NCI-H128 (cell line): Measurements from ENCODE around the gene RFWD3.
"Not testable (repeated sequence)": the region's sequence is repeated elsewhere in the genome, so short reads cannot be mapped to it uniquely, and the experiment has no call there.

ENCODE experiments used
- DNase-seq: peaks from one replicate; lab custom pipeline; 2025; ENCODE audit not compliant: unreplicated experiment; lab: John Stamatoyannopoulos, UW

Gene RFWD3

GRCh38 chr16:74667255-74667700 lies 601 bp upstream of the RFWD3 start:
- DNase-seq, result no peak

GRCh38 chr16:74666010-74666421 lies 661 bp downstream of the RFWD3 start:
- no peak for DNase-seq

- DNase-seq, result no peak
These were observed 5.6 kb downstream of the RFWD3 start for GRCh38 chr16:74661064-74661463.

- no peak for DNase-seq
These were observed 6.3 kb downstream of the RFWD3 start for GRCh38 chr16:74660383-74660782.

GRCh38 chr16:74659041-74659440 lies 7.6 kb downstream of the RFWD3 start:
- DNase-seq, result no peak

- no peak for DNase-seq
These were observed 8.6 kb downstream of the RFWD3 start for GRCh38 chr16:74657870-74658642.

- no peak for DNase-seq
These were observed 12.1 kb downstream of the RFWD3 start for GRCh38 chr16:74654536-74655050.

GRCh38 chr16:74652883-74653282 lies 13.8 kb downstream of the RFWD3 start:
- not testable (repeated sequence) for DNase-seq

GRCh38 chr16:74652249-74652648 lies 14.4 kb downstream of the RFWD3 start:
- DNase-seq, result no peak

GRCh38 chr16:74651841-74652240 lies 14.8 kb downstream of the RFWD3 start:
- DNase-seq, result no peak

- DNase-seq, result no peak
These were observed 15.6 kb downstream of the RFWD3 start for GRCh38 chr16:74650966-74651567.

- no peak for DNase-seq
These were observed 16.7 kb downstream of the RFWD3 start for GRCh38 chr16:74649839-74650504.

GRCh38 chr16:74641969-74642368 lies 24.7 kb downstream of the RFWD3 start:
- no peak for DNase-seq

GRCh38 chr16:74637742-74638453 lies 28.8 kb downstream of the RFWD3 start:
- no peak for DNase-seq

- no peak for DNase-seq
These were observed 31.4 kb downstream of the RFWD3 start for GRCh38 chr16:74635303-74635702.

GRCh38 chr16:74633686-74634085 lies 33.0 kb downstream of the RFWD3 start:
- DNase-seq, result no peak

GRCh38 chr16:74627506-74628220 lies 39.0 kb downstream of the RFWD3 start:
- no peak for DNase-seq

GRCh38 chr16:74626741-74627416 lies 39.8 kb downstream of the RFWD3 start:
- no peak for DNase-seq

- no peak for DNase-seq
These were observed 41.0 kb downstream of the RFWD3 start for GRCh38 chr16:74625500-74626350.
